Neural cell (in vitro differentiated cells): ENCODE data around the gene NPHP4. TPM values are rescaled to one million over a fixed set of nuclear protein-coding genes. Genes with fewer than 3 reads are reported as not detected.

Experiments used
- H2AFZ ChIP-seq: fragments of 200-600, 300-800 bp; sonication (generic), shearing (Covaris generic); 2 replicates; pipeline ENCODE4 v1.6.0; 2014; ENCODE audit warnings: low read depth, mild to moderate bottlenecking, antibody characterized with exemption, low read length, moderate library complexity
- H3F3A ChIP-seq: fragments of 200-600 bp; shearing (Covaris generic); 2 replicates; pipeline ENCODE4 v1.6.1; 2016; ENCODE audit warnings: mild to moderate bottlenecking, moderate library complexity, mixed read lengths, antibody characterized with exemption, low read length; ENCODE audit not compliant: insufficient read depth, poor library complexity, severe bottlenecking
- H3K27ac ChIP-seq: fragments of 200-600, 300-800 bp; sonication (generic), shearing (Covaris generic); 2 replicates; pipeline ENCODE4 v1.5.1; 2014; ENCODE audit warnings: mild to moderate bottlenecking, low read length, moderate library complexity
- H3K27me3 ChIP-seq: fragments of 300-800, 200-600 bp; sonication (generic), shearing (Covaris generic); 2 replicates; pipeline ENCODE4 v1.6.0; 2014; ENCODE audit warnings: mild to moderate bottlenecking, low read depth, low read length, moderate library complexity; ENCODE audit not compliant: insufficient read depth
- H3K36me3 ChIP-seq: fragments of 300-800, 200-600 bp; sonication (generic), shearing (Covaris generic); 2 replicates; pipeline ENCODE4 v1.5.1; 2014; ENCODE audit warnings: mild to moderate bottlenecking, antibody characterized with exemption, low read length, moderate library complexity; ENCODE audit not compliant: insufficient read depth
- H3K4me2 ChIP-seq: fragments of 300-800, 200-600 bp; sonication (generic), shearing (Covaris generic); 2 replicates; pipeline ENCODE4 v1.6.0; 2014; ENCODE audit warnings: mild to moderate bottlenecking, low read length
- H3K4me3 ChIP-seq: fragments of 300-800, 200-600 bp; sonication (generic), shearing (Covaris generic); 2 replicates; pipeline ENCODE4 v1.5.1; 2014; ENCODE audit warnings: mild to moderate bottlenecking, low read length, moderate library complexity
- H3K79me2 ChIP-seq: fragments of 200-600 bp; shearing (Covaris generic); replicated peaks from 2 replicates; pipeline ENCODE4 v1.6.0; 2014; ENCODE audit warnings: mild to moderate bottlenecking, low read length, moderate library complexity; ENCODE audit not compliant: insufficient read depth
- H3K9ac ChIP-seq: fragments of 300-800, 200-600 bp; sonication (generic), shearing (Covaris generic); 2 replicates; pipeline ENCODE4 v1.6.1; 2016; ENCODE audit warnings: mild to moderate bottlenecking, low read length, mixed read lengths
- H3K9me2 ChIP-seq: fragments of 200-600 bp; shearing (Covaris generic); 2 replicates; pipeline ENCODE4 v1.6.1; 2016; ENCODE audit warnings: mild to moderate bottlenecking, low read length, mixed read lengths; ENCODE audit not compliant: insufficient read depth
- H3K9me3 ChIP-seq: fragments of 200-600, 300-800 bp; sonication (generic), shearing (Covaris generic); 2 replicates; pipeline ENCODE4 v1.6.1; 2016; ENCODE audit warnings: mild to moderate bottlenecking, mixed run types, low read length, moderate library complexity, mixed read lengths
- H4K20me1 ChIP-seq: fragments of 200-600 bp; shearing (Covaris generic); 2 replicates; pipeline ENCODE4 v1.6.1; 2016; ENCODE audit warnings: mild to moderate bottlenecking, mixed run types; ENCODE audit not compliant: insufficient read depth
- CTCF ChIP-seq: fragments of 450-650 bp; IDR thresholded peaks from 2 replicates; pipeline ENCODE4 v1.5.1; 2014; ENCODE audit warnings: antibody characterized with exemption, mild to moderate bottlenecking, moderate library complexity; ENCODE audit not compliant: poor library complexity, severe bottlenecking
- EP300 ChIP-seq: fragments of 450-650 bp; conservative IDR thresholded peaks from 2 replicates; pipeline ENCODE4 v1.6.1; 2014; ENCODE audit warnings: antibody characterized with exemption, mild to moderate bottlenecking, moderate library complexity; ENCODE audit not compliant: poor library complexity, severe bottlenecking
- EZH2 ChIP-seq: fragments of 200-600, 300-800 bp; shearing (Covaris generic), sonication (generic); IDR thresholded peaks from 2 replicates; pipeline ENCODE4 v1.6.1; 2014; ENCODE audit warnings: antibody characterized with exemption, low read length, borderline replicate concordance, mild to moderate bottlenecking; ENCODE audit not compliant: insufficient read depth, poor library complexity, severe bottlenecking
- MXI1 ChIP-seq: fragments of 450-650 bp; conservative IDR thresholded peaks from 2 replicates; pipeline ENCODE4 v1.6.1; 2014; ENCODE audit warnings: antibody characterized with exemption, mild to moderate bottlenecking; ENCODE audit not compliant: poor library complexity, severe bottlenecking
- POLR2AphosphoS5 ChIP-seq: IDR thresholded peaks from 2 replicates; pipeline ENCODE4 v1.6.1; 2012
- RAD21 ChIP-seq: fragments of 450-650 bp; conservative IDR thresholded peaks from 2 replicates; pipeline ENCODE4 v1.6.1; 2014; ENCODE audit warnings: antibody characterized with exemption, mild to moderate bottlenecking, moderate library complexity
- REST ChIP-seq: IDR thresholded peaks from 2 replicates; pipeline ENCODE4 v1.6.1; 2012; ENCODE audit warnings: borderline replicate concordance
- SMC3 ChIP-seq: fragments of 450-650 bp; conservative IDR thresholded peaks from 2 replicates; pipeline ENCODE4 v1.6.1; 2014; ENCODE audit warnings: antibody characterized with exemption, mild to moderate bottlenecking, moderate library complexity; ENCODE audit not compliant: poor library complexity
- TAF1 ChIP-seq: IDR thresholded peaks from 2 replicates; pipeline ENCODE4 v1.6.1; 2012; ENCODE audit warnings: low read depth
- polyA plus RNA-seq: library from polyadenylated mRNA; depleted of rRNA; stranded (reverse); fragments of >200 nt; gene quantifications from 2 replicates; pipeline ENCODE4 v1.2.3, GENCODE V29; 2014

The NPHP4 gene
- polyA plus RNA-seq, 1 donor from 2014 or later = 17.1 TPM

GRCh38 chr1:5832916-5833895 is 159.0 kb downstream of the NPHP4 start:
- no peaks in the 10 kb centered on the region for H3F3A ChIP-seq
- no peak for TF ChIP-seq MXI1
- TF ChIP-seq SMC3 = no peak
- no peak for TF ChIP-seq REST
- no peak for TF ChIP-seq EZH2
- no peak for TF ChIP-seq CTCF
- TF ChIP-seq TAF1 = no peak
- no peak for TF ChIP-seq RAD21
- no peak for TF ChIP-seq POLR2AphosphoS5
- no peak for TF ChIP-seq EP300
- H4K20me1 ChIP-seq = no peaks in the 10 kb centered on the region
- H3K27ac ChIP-seq = no peak overlapping the region
- no peak overlapping the region for H3K4me2 ChIP-seq
- H3K79me2 ChIP-seq = no peaks in the 10 kb centered on the region
- no peaks in the 10 kb centered on the region for H3K9me3 ChIP-seq
- H2AFZ ChIP-seq = no peak overlapping the region
- no peak overlapping the region for H3K4me3 ChIP-seq
- H3K9me2 ChIP-seq = no peaks in the 10 kb centered on the region
- no peak overlapping the region for H3K9ac ChIP-seq
- no peaks in the 10 kb centered on the region for H3K36me3 ChIP-seq
- H3K27me3 ChIP-seq = no peaks in the 10 kb centered on the region

GRCh38 chr1:5831600-5832335 is 160.5 kb downstream of the NPHP4 start:
- Histone ChIP-seq H3K4me2 (no peak overlapping the region), H3K9me2 (no peaks in the 10 kb centered on the region), H3K36me3 (no peaks in the 10 kb centered on the region), H3F3A (no peaks in the 10 kb centered on the region), H3K9me3 (no peaks in the 10 kb centered on the region), H3K79me2 (no peaks in the 10 kb centered on the region), H3K27me3 (no peaks in the 10 kb centered on the region), H3K27ac (no peak overlapping the region), H3K4me3 (no peak overlapping the region), H3K9ac (no peak overlapping the region), H2AFZ (no peak overlapping the region), H4K20me1 (no peaks in the 10 kb centered on the region)
- TF ChIP-seq EZH2 (no peak), TAF1 (no peak), EP300 (no peak), CTCF (no peak), RAD21 (no peak), SMC3 (no peak), POLR2AphosphoS5 (no peak), MXI1 (no peak), REST (no peak)
